GM19351 (cell line): Measurements from ENCODE around the gene CLEC19A.
A peak's percentile ranks its signal among the peaks of the same experiment; 100 is the strongest.

Experiments
- ATAC-seq: cut with Tn5 transposase; IDR thresholded peaks from one replicate; pipeline ENCODE4 v1.9.1; 2021; ENCODE audit warnings: mild to moderate bottlenecking, moderate library complexity; ENCODE audit not compliant: unreplicated experiment

CLEC19A gene

GRCh38 chr16:19284207-19284606 is 1.3 kb upstream of the CLEC19A start:
- ATAC-seq: no peak

- ATAC-seq: no peak
Measured at GRCh38 chr16:19286827-19287226, 1.3 kb downstream of the CLEC19A start.

GRCh38 chr16:19287241-19287640 is 1.7 kb downstream of the CLEC19A start:
- ATAC-seq: no peak

- ATAC-seq: no peak
Measured at GRCh38 chr16:19288872-19289799, 3.6 kb downstream of the CLEC19A start.

GRCh38 chr16:19289811-19290485 is 4.4 kb downstream of the CLEC19A start:
- ATAC-seq: no peak

GRCh38 chr16:19290860-19291259 is 5.3 kb downstream of the CLEC19A start:
- no peak for ATAC-seq

GRCh38 chr16:19291475-19291874 is 5.9 kb downstream of the CLEC19A start:
- no peak for ATAC-seq

GRCh38 chr16:19292186-19292585 is 6.7 kb downstream of the CLEC19A start:
- no peak for ATAC-seq

GRCh38 chr16:19294156-19294649 is 8.7 kb downstream of the CLEC19A start:
- peak; percentile 81 for ATAC-seq

GRCh38 chr16:19295393-19295792 is 9.9 kb downstream of the CLEC19A start:
- no peak for ATAC-seq

GRCh38 chr16:19297454-19297853 is 11.9 kb downstream of the CLEC19A start:
- ATAC-seq: no peak

- ATAC-seq: no peak
Measured at GRCh38 chr16:19299565-19299964, 14.0 kb downstream of the CLEC19A start.

- no peak for ATAC-seq
Measured at GRCh38 chr16:19301931-19302330, 16.4 kb downstream of the CLEC19A start.

- ATAC-seq: no peak
Measured at GRCh38 chr16:19304750-19305149, 19.2 kb downstream of the CLEC19A start.

- no peak for ATAC-seq
Measured at GRCh38 chr16:19305443-19305842, 19.9 kb downstream of the CLEC19A start.

- no peak for ATAC-seq
Measured at GRCh38 chr16:19307587-19308241, 22.2 kb downstream of the CLEC19A start.

GRCh38 chr16:19308392-19308791 is 22.9 kb downstream of the CLEC19A start:
- ATAC-seq: no peak

GRCh38 chr16:19309178-19309577 is 23.6 kb downstream of the CLEC19A start:
- ATAC-seq: no peak

GRCh38 chr16:19314718-19315425 is 29.3 kb downstream of the CLEC19A start:
- ATAC-seq: no peak

- ATAC-seq: no peak
Measured at GRCh38 chr16:19315889-19316433, 30.4 kb downstream of the CLEC19A start.
